B cell (primary cell): ENCODE data around the gene SPOCK3. TPM values are rescaled to one million over a fixed set of nuclear protein-coding genes. Genes with fewer than 3 reads are reported as not detected.

Experiments used
- ATAC-seq: fragments of 200-7000 bp; cut with Tn5 transposase; one replicate; pipeline ENCODE4 v1.10.0; 2021; ENCODE audit warnings: low read depth, mild to moderate bottlenecking, moderate number of reproducible peaks, moderate library complexity
- CTCF ChIA-PET: fragments of 350-600 bp; sonication (Branson Sonifier 250); formaldehyde crosslinking; loops from one replicate; lab custom pipeline; 2021; ENCODE audit warnings: antibody characterized with exemption, inconsistent platforms; lab: Charles Lee
- POLR2A ChIA-PET: fragments of 350-600 bp; sonication (Branson Sonifier 250); formaldehyde crosslinking; loops from one replicate; lab custom pipeline; 2021; ENCODE audit warnings: antibody characterized with exemption; lab: Charles Lee
- DNase-seq: peaks from one replicate; pipeline ENCODE4 v3.0.0; 2013
- H2AFZ ChIP-seq: 2 replicates; pipeline ENCODE4 v1.6.1; 2012; ENCODE audit warnings: mild to moderate bottlenecking, low read depth, low read length; ENCODE audit not compliant: insufficient read depth, poor library complexity, severe bottlenecking
- H3K27ac ChIP-seq, 2 donors: 1 replicate in 1 of 2; 2 replicates in 1 of 2; pipeline ENCODE4 v1.5.1; 2012 to 2013; ENCODE audit warnings: low read length in 2 of 2, mild to moderate bottlenecking in 2 of 2, moderate library complexity in 1 of 2
- H3K27me3 ChIP-seq, 4 experiments: fragments of 200-600 bp in 1 of 4; sonication (generic) in 1 of 4; replicated peaks in 1 of 4; 1 replicate in 2 of 4; 2 replicates in 2 of 4; pipeline versions ENCODE4 v1.6.1 to v1.7.0; 2013 to 2016; ENCODE audit warnings: low read length in 3 of 4, mild to moderate bottlenecking in 2 of 4, mixed read lengths in 1 of 4, moderate library complexity in 1 of 4; ENCODE audit not compliant: insufficient read depth in 4 of 4, control insufficient read depth in 3 of 4; ENCODE audit errors: control extremely low read depth in 1 of 4
- H3K36me3 ChIP-seq, 2 experiments: replicated peaks in 1 of 2; 1 replicate in 1 of 2; 2 replicates in 1 of 2; pipeline versions ENCODE4 v1.6.1 to v1.7.1; 2013; ENCODE audit warnings: low read length in 1 of 2; ENCODE audit not compliant: insufficient read depth in 2 of 2, control insufficient read depth in 1 of 2; ENCODE audit errors: control extremely low read depth in 1 of 2, extremely low read depth in 1 of 2
- H3K4me1 ChIP-seq, 2 donors: fragments of 200-600 bp in 1 of 2; sonication (generic) in 1 of 2; 1 replicate in 1 of 2; 2 replicates in 1 of 2; pipeline versions ENCODE4 v1.5.1 to v1.6.1; 2013 to 2017; ENCODE audit warnings: low read length in 2 of 2; ENCODE audit not compliant: control insufficient read depth in 2 of 2, insufficient read depth in 2 of 2
- H3K4me2 ChIP-seq: replicated peaks from 2 replicates; pipeline ENCODE3; 2012; ENCODE audit warnings: mild to moderate bottlenecking, low read depth, low read length; ENCODE audit not compliant: poor library complexity, severe bottlenecking
- H3K4me3 ChIP-seq, 5 experiments: fragments of 200-600 bp in 1 of 5; sonication (generic) in 1 of 5; 1 replicate in 3 of 5; 2 replicates in 2 of 5; pipeline versions ENCODE4 v1.5.1 to v1.7.0; 2011 to 2016; ENCODE audit warnings: low read length in 4 of 5, mild to moderate bottlenecking in 4 of 5, low read depth in 2 of 5, control low read depth in 1 of 5, moderate library complexity in 1 of 5; ENCODE audit not compliant: insufficient read depth in 1 of 5; ENCODE audit errors: control extremely low read depth in 1 of 5, extremely low read depth in 1 of 5
- H3K79me2 ChIP-seq: fragments of 200-600 bp; sonication (generic); one replicate; pipeline ENCODE4 v1.6.0; 2016; ENCODE audit warnings: low read length; ENCODE audit not compliant: control insufficient read depth, insufficient read depth
- H3K9ac ChIP-seq: fragments of 200-600 bp; sonication (generic); 2 replicates; pipeline ENCODE4 v1.6.1; 2017; ENCODE audit warnings: mild to moderate bottlenecking, low read length, moderate library complexity
- H3K9me3 ChIP-seq, 3 donors: one replicate each; pipeline versions ENCODE4 v1.6.1 to v1.7.1; 2013; ENCODE audit warnings: low read length in 2 of 3; ENCODE audit not compliant: control insufficient read depth in 2 of 3, insufficient read depth in 1 of 3; ENCODE audit errors: control extremely low read depth in 1 of 3
- H4K20me1 ChIP-seq: 2 replicates; pipeline ENCODE4 v1.6.0; 2012; ENCODE audit warnings: mild to moderate bottlenecking, low read length; ENCODE audit not compliant: insufficient read depth, control insufficient read depth, poor library complexity, severe bottlenecking
- H3K27ac Mint-ChIP-seq: one replicate; pipeline ENCODE4 v1.8.0; 2021; ENCODE audit warnings: mixed read lengths
- H3K27me3 Mint-ChIP-seq: one replicate; pipeline ENCODE4 v1.8.0; 2021; ENCODE audit warnings: mixed read lengths
- H3K4me1 Mint-ChIP-seq: one replicate; pipeline ENCODE4 v1.8.0; 2021; ENCODE audit warnings: mixed read lengths
- H3K4me3 Mint-ChIP-seq: one replicate; pipeline ENCODE4 v1.8.0; 2021; ENCODE audit warnings: mixed read lengths
- H3K9me3 Mint-ChIP-seq: one replicate; pipeline ENCODE4 v1.8.0; 2022; ENCODE audit warnings: mixed read lengths; ENCODE audit not compliant: insufficient read depth
- EZH2 ChIP-seq: IDR thresholded peaks from 2 replicates; pipeline ENCODE4 v1.6.1; 2012; ENCODE audit warnings: borderline replicate concordance, low read depth, mild to moderate bottlenecking, moderate library complexity, low read length; ENCODE audit not compliant: insufficient read depth, poor library complexity, severe bottlenecking
- WGBS: methylation state at CpG from one replicate; pipeline ENCODE4 v1.1.5; 2013; ENCODE audit warnings: missing lambda C conversion rate; ENCODE audit not compliant: insufficient coverage; 5-methylcytosine and 5-hydroxymethylcytosine counted together
- intact Hi-C: fragments of 100-400 bp; cut with micrococcal nuclease; formaldehyde crosslinking; loops from one replicate; pipeline ENCODE4 v1.10.0; 2022
- polyA plus RNA-seq: library from polyadenylated mRNA; depleted of rRNA; stranded (reverse); fragments of >200 nt; gene quantifications from 2 replicates; pipeline ENCODE4 v1.2.3, GENCODE V29; 2012
- total RNA-seq, 2 donors: library from RNA; stranded (reverse); fragments of 120-200 nt in 1 of 2; gene quantifications; 1 replicate in 1 of 2; 2 replicates in 1 of 2; pipeline versions ENCODE4 v1.2.3 to v1.2.4, GENCODE V29; 2013 to 2022
- TF ChIP-seq, protein P1 (sequence below): fragments of 200-600 bp; IDR thresholded peaks from one replicate; pipeline ENCODE4 v1.8.0; 2022; ENCODE audit warnings: antibody characterized with exemption, mild to moderate bottlenecking

The SPOCK3 gene
- total and polyA plus RNA-seq, 2 donors (not counting 1 experiment from before 2014, with no cell fraction given) = not detected

DNA sequence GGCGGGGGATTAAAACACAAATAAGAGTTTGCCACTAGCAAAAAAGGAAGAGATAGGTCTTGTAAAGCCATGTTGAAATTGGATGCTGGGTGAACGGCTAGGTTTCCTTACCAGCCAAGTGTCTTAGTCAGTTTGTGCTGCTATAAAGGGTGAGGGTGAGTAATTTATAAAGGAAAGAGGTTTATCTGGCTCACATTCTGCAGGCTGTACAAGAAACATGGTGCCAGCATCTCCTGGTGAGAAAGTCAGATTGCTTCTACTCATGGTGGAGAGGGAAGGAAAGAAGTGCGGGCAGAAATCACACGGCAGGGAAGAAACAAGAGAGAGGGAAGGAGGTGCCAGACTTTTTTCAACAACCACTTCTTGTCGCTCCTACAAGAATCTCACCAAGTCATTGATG lies 507.5 kb downstream of the SPOCK3 start:
- no peak for TF ChIP-seq EZH2
- TF ChIP-seq, protein P1, sequence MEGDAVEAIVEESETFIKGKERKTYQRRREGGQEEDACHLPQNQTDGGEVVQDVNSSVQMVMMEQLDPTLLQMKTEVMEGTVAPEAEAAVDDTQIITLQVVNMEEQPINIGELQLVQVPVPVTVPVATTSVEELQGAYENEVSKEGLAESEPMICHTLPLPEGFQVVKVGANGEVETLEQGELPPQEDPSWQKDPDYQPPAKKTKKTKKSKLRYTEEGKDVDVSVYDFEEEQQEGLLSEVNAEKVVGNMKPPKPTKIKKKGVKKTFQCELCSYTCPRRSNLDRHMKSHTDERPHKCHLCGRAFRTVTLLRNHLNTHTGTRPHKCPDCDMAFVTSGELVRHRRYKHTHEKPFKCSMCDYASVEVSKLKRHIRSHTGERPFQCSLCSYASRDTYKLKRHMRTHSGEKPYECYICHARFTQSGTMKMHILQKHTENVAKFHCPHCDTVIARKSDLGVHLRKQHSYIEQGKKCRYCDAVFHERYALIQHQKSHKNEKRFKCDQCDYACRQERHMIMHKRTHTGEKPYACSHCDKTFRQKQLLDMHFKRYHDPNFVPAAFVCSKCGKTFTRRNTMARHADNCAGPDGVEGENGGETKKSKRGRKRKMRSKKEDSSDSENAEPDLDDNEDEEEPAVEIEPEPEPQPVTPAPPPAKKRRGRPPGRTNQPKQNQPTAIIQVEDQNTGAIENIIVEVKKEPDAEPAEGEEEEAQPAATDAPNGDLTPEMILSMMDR = no peak
- WGBS = 97% methylated on average over 3 of the region's 5 CpGs
- H3K9me3 ChIP-seq = peaks cover 0 to 1% (median 0%) of the 10 kb centered on the region in 3 donors

DNA sequence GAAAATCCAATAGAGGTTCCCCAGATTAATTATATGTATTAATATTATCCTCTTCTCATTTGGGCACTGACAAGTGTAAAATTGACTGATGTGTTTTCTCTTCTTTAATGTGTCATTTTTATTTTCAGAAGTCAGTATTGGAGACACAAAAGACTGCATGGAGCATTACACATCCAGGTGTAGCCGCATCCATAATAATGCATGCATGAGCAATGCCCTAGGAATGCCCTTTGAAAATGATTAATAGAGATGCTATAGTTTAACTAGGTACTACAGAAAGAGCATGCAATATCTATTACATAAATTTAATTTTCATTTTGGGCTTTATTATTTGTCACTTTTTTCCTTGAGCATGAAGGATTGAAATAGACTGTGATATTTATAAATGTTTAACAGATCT lies 509.9 kb downstream of the SPOCK3 start:
- Histone ChIP-seq H3K27ac (no peak overlapping the region), H2AFZ (no peak overlapping the region), H3K36me3 (no peaks in the 10 kb centered on the region), H3K79me2 (no peaks in the 10 kb centered on the region), H3K4me3 (no peak overlapping the region), H4K20me1 (no peaks in the 10 kb centered on the region), H3K27me3 (no peaks in the 10 kb centered on the region), H3K4me2 (no peak overlapping the region), H3K9ac (no peak overlapping the region), H3K9me3 (peaks cover 0 to 1% (median 0%) of the 10 kb centered on the region in 3 donors), H3K4me1 (no peaks in the 10 kb centered on the region)
- H3K27me3 Mint-ChIP-seq = no peaks in the 10 kb centered on the region
- no peak for TF ChIP-seq EZH2
- TF ChIP-seq, protein P1 = no peak
- no peaks in the 10 kb centered on the region for H3K4me1 Mint-ChIP-seq
- H3K4me3 Mint-ChIP-seq = no peak overlapping the region
- no peak overlapping the region for H3K27ac Mint-ChIP-seq
- ATAC-seq (no peak), DNase-seq (no peak)
- WGBS = no CpG with 5 or more reads among the region's 1 CpG
- H3K9me3 Mint-ChIP-seq = no peaks in the 10 kb centered on the region
- ChIA-PET CTCF (no interaction called here), POLR2A (no interaction called here)
- intact Hi-C loops = no loop called here

More for the DNA sequence above, 507.5 kb downstream of the SPOCK3 start:
- H3K9ac ChIP-seq = no peak overlapping the region
- ChIA-PET CTCF (no interaction called here), POLR2A (no interaction called here)
- ATAC-seq (no peak), DNase-seq (no peak)
- no peak overlapping the region for H2AFZ ChIP-seq
- Mint-ChIP-seq H3K9me3 (no peaks in the 10 kb centered on the region), H3K4me3 (no peak overlapping the region), H3K4me1 (no peaks in the 10 kb centered on the region), H3K27ac (no peak overlapping the region), H3K27me3 (no peaks in the 10 kb centered on the region)
- no peaks in the 10 kb centered on the region for H4K20me1 ChIP-seq
- H3K4me1 ChIP-seq = no peaks in the 10 kb centered on the region
- no peak overlapping the region for H3K27ac ChIP-seq
- no peaks in the 10 kb centered on the region for H3K36me3 ChIP-seq
- no peak overlapping the region for H3K4me3 ChIP-seq
- no peak overlapping the region for H3K4me2 ChIP-seq
- intact Hi-C loops = no loop called here
- no peaks in the 10 kb centered on the region for H3K27me3 ChIP-seq
- no peaks in the 10 kb centered on the region for H3K79me2 ChIP-seq
